Spleen (tissue), 11 donors: Measurements from ENCODE around the gene MS4A4E. TPM values are rescaled to one million over a fixed set of nuclear protein-coding genes. Genes with fewer than 3 reads are reported as not detected.
"Not testable (repeated sequence)": the region's sequence is repeated elsewhere in the genome, so short reads cannot be mapped to it uniquely, and the experiment has no call there.

Source experiments
- DNase-seq: peaks from one replicate; pipeline ENCODE4 v3.0.0-alpha.2; 2020
- H3K27ac ChIP-seq, 8 donors: fragments of 200-600 bp; sonication (generic) in 7 of 8; 1 replicate in 4 of 8; 2 replicates in 4 of 8; pipeline versions ENCODE4 v1.5.0 to v1.8.0; 2016 to 2021; ENCODE audit warnings: inconsistent platforms in 4 of 8, mild to moderate bottlenecking in 4 of 8, moderate library complexity in 1 of 8
- H3K27me3 ChIP-seq, 7 donors: fragments of 200-600 bp; sonication (generic) in 6 of 7; replicated peaks in 1 of 7; 1 replicate in 4 of 7; 2 replicates in 3 of 7; pipeline versions ENCODE4 v1.5.0 to v1.8.0; 2016 to 2021; ENCODE audit warnings: inconsistent platforms in 3 of 7, mild to moderate bottlenecking in 1 of 7
- H3K36me3 ChIP-seq, 6 donors: fragments of 200-600 bp; sonication (generic) in 5 of 6; 1 replicate in 4 of 6; 2 replicates in 2 of 6; pipeline versions ENCODE4 v1.5.0 to v1.8.0; 2016 to 2021; ENCODE audit warnings: inconsistent platforms in 2 of 6
- H3K4me1 ChIP-seq, 6 donors: fragments of 200-600 bp; sonication (generic) in 5 of 6; 1 replicate in 3 of 6; 2 replicates in 3 of 6; pipeline versions ENCODE4 v1.5.0 to v1.8.0; 2016 to 2021; ENCODE audit warnings: inconsistent platforms in 3 of 6
- H3K4me3 ChIP-seq, 8 donors: fragments of 200-600 bp; sonication (generic) in 7 of 8; 1 replicate in 4 of 8; 2 replicates in 4 of 8; pipeline versions ENCODE4 v1.5.0 to v1.8.0; 2016 to 2021; ENCODE audit warnings: inconsistent platforms in 4 of 8, mild to moderate bottlenecking in 4 of 8, moderate library complexity in 2 of 8
- H3K9me3 ChIP-seq, 8 donors: fragments of 200-600 bp; sonication (generic) in 7 of 8; 1 replicate in 4 of 8; 2 replicates in 4 of 8; pipeline versions ENCODE4 v1.5.0 to v1.8.0; 2016 to 2021; ENCODE audit warnings: inconsistent platforms in 4 of 8
- POLR2A ChIP-seq, 3 donors: fragments of 450-650 bp; IDR thresholded peaks; one replicate each; pipeline ENCODE4 v1.5.1; 2017; ENCODE audit warnings: antibody characterized with exemption in 3 of 3, mild to moderate bottlenecking in 1 of 3
- POLR2AphosphoS5 ChIP-seq, 3 donors: sonication (generic); formaldehyde crosslinking; IDR thresholded peaks; one replicate each; pipeline ENCODE4 v1.5.1; 2017; ENCODE audit warnings: antibody characterized with exemption in 3 of 3
- WGBS, 5 donors: extraction: QIAGEN DNeasy Blood & Tissue Kit in 3 of 5; methylation state at CpG; one replicate each; pipeline versions ENCODE4 v1.1.5 to v1.1.7; 2013 to 2018; 5-methylcytosine and 5-hydroxymethylcytosine counted together
- intact Hi-C: fragments of 100-400 bp; cut with DNase I; formaldehyde crosslinking; loops from one replicate; pipeline ENCODE4 v1.15.0; 2023; ENCODE audit warnings: low total_unique reads
- microRNA-seq, 3 donors: library from miRNA; unstranded; fragments of <30 nt; microRNA quantifications; one replicate each; pipeline versions ENCODE4 to v1.1.0, GENCODE V29; 2019 to 2020
- polyA plus RNA-seq, 3 donors: library from polyadenylated mRNA; stranded (reverse); fragments of 200-250 nt; gene quantifications; one replicate each; pipeline ENCODE4 v1.2.1, GENCODE V29; 2013
- small RNA-seq, 4 donors: library from RNA; depleted of rRNA; stranded (forward); fragments of <200 nt; gene quantifications; one replicate each; pipeline ENCODE3, GENCODE V24; 2016
- total RNA-seq, 7 donors: library from RNA; depleted of rRNA in 3 of 7; stranded (reverse); fragments of >200 nt in 3 of 7; fragmentation: NEBNext Ultra II Directional in 4 of 7; extraction: Animal tissue kit (Norgen Biotek cat#: 25700) in 4 of 7; gene quantifications; one replicate each; pipeline versions ENCODE4 v1.1.0 to v1.2.1, GENCODE V29; 2016 to 2021
- TF ChIP-seq, protein P1 (sequence below), 11 experiments: fragments of 200-600 bp in 7 of 11; fragments of 450-650 bp in 4 of 11; sonication (generic) in 4 of 11; IDR thresholded peaks in 8 of 11; conservative IDR thresholded peaks in 3 of 11; 1 replicate in 7 of 11; 2 replicates in 4 of 11; pipeline versions ENCODE4 v1.4.0 to v1.8.0; 2016 to 2021; ENCODE audit warnings: antibody characterized with exemption in 11 of 11, inconsistent platforms in 4 of 11, mild to moderate bottlenecking in 1 of 11
- donor health status: healthy with polysubstance abuse.
- donor health status: DM: no; HTN: no; CAD: no; lungs with moderate emphysema.
- donor health status: DM: no; HTN: no; CAD: no.
- donor health status: Bipolar disorder and iron deficiency.
- donor health status: healthy.
- donor health status: DM: no; HTN: no; CAD: no.
- donor health status: DM: yes; HTN: yes; CAD: no.

Gene MS4A4E
- total and polyA plus RNA-seq, 10 donors = 1.9 to 25.4 (median 7.7) TPM

DNA sequence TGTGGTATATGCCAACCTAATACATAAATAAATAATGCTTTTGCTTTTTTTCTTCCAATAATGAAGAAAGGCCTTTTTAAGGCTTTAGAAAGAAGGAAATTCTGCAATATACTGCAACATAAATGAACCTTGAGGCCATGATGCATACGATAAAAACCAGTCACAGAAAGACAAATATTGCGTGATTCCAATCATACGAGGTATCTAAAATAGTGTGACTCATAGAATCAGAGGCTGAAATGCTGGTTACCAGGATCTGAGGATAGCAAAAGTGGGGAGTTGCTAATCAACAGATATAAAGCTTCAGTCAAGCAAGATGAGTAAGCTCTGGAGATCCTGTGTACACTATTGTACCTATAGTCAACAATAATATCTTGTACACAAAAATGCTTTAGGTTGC, 84.3 kb downstream of the MS4A4E start:
- WGBS, 5 donors = 56 to 88% (median 70%) methylated on average over 3 of the region's 3 CpGs

DNA sequence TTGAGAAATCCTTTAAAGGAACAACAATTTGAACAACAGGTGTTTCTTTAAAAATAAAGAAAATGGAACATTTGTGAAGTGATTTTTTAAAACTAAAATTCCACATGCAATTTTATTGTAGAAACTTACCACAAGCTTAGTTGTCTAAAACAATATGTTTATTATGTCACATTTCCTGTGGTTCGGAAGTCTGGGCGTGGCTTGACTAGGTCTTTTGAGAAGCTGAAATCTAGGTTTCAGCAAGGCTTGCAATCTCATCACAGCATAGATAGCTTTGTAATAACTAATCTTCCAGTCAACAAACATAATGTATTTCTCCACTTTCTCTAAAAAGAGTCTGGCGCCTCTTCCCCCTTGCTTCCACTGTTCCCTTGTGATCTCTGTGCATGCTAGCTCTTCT, 87.0 kb downstream of the MS4A4E start:
- Histone ChIP-seq H3K36me3 (no peaks in the 10 kb centered on the region), H3K4me1 (peaks cover 0 to 9% (median 0%) of the 10 kb centered on the region in 6 donors), H3K9me3 (no peaks in the 10 kb centered on the region), H3K27me3 (no peaks in the 10 kb centered on the region), H3K4me3 (no peak overlapping the region), H3K27ac (peak overlapping the region in 1 of 8 donors; percentile 9)
- 39 to 48% (median 46%) methylated on average over 3 of the region's 3 CpGs for WGBS, 5 donors
- TF ChIP-seq POLR2AphosphoS5 (IDR thresholded peaks at IDR 0.05) = no peak
- no peak for TF ChIP-seq POLR2A (IDR thresholded peaks at IDR 0.05)
- TF ChIP-seq, protein P1, sequence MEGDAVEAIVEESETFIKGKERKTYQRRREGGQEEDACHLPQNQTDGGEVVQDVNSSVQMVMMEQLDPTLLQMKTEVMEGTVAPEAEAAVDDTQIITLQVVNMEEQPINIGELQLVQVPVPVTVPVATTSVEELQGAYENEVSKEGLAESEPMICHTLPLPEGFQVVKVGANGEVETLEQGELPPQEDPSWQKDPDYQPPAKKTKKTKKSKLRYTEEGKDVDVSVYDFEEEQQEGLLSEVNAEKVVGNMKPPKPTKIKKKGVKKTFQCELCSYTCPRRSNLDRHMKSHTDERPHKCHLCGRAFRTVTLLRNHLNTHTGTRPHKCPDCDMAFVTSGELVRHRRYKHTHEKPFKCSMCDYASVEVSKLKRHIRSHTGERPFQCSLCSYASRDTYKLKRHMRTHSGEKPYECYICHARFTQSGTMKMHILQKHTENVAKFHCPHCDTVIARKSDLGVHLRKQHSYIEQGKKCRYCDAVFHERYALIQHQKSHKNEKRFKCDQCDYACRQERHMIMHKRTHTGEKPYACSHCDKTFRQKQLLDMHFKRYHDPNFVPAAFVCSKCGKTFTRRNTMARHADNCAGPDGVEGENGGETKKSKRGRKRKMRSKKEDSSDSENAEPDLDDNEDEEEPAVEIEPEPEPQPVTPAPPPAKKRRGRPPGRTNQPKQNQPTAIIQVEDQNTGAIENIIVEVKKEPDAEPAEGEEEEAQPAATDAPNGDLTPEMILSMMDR (IDR thresholded peaks at IDR 0.05 in 8 of 11, conservative IDR thresholded peaks at IDR 0.05 in 3 of 11) = no peak
- intact Hi-C loops = no loop called here
- no peak for DNase-seq

More for the DNA sequence above, 84.3 kb downstream of the MS4A4E start:
- DNase-seq = no peak
- no peak overlapping the region for H3K4me3 ChIP-seq
- no peak for TF ChIP-seq POLR2AphosphoS5 (IDR thresholded peaks at IDR 0.05)
- no peak overlapping the region for H3K27ac ChIP-seq
- H3K9me3 ChIP-seq = no peaks in the 10 kb centered on the region
- no peaks in the 10 kb centered on the region for H3K36me3 ChIP-seq
- H3K27me3 ChIP-seq = no peaks in the 10 kb centered on the region
- intact Hi-C loops = no loop called here
- H3K4me1 ChIP-seq = peaks cover 0 to 9% (median 0%) of the 10 kb centered on the region in 6 donors

DNA sequence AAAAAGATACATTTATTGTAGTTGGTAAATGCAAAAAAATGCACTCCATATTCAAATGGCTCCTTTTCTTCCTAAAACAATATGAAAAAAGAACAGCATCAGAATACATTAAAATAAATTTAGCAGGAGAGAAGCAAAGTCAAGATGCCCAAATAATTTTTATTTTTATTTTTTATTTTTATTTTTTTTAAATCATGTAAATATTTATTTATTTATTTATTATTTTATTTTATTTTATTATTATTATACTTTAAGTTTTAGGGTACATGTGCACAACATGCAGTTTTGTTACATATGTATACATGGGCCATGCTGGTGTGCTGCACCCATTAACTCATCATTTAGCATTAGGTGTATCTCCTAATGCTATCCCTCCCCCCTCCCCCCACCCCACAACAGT, 90.2 kb downstream of the MS4A4E start:
- not testable (repeated sequence) for H3K9me3 ChIP-seq

DNA sequence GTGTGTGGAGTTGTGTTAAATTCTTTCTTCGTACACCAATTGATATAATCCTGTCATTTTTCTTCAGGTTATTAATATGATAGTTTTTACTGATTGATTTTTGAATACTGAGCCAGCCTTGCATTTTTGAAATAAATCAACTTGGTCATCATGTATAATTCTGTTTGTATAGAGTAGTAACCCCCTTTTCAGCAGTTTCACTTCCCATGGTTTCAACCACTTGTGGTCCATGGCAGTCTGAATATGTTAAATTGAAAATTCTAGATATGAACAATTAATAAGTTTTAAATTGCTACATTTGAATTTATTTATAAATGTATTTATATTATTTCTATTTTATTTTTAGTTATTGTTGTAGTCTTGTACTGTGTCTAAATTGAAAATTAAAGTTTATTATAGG, 92.7 kb downstream of the MS4A4E start:
- no peaks in the 10 kb centered on the region for H3K9me3 ChIP-seq
- no peak overlapping the region for H3K27ac ChIP-seq
- no peaks in the 10 kb centered on the region for H3K4me1 ChIP-seq
- no peak for DNase-seq
- H3K27me3 ChIP-seq = no peaks in the 10 kb centered on the region
- H3K36me3 ChIP-seq = no peaks in the 10 kb centered on the region
- TF ChIP-seq, protein P1 (IDR thresholded peaks at IDR 0.05 in 8 of 11, conservative IDR thresholded peaks at IDR 0.05 in 3 of 11) = no peak
- TF ChIP-seq POLR2AphosphoS5 (IDR thresholded peaks at IDR 0.05) = no peak
- TF ChIP-seq POLR2A (IDR thresholded peaks at IDR 0.05) = no peak
- no peak overlapping the region for H3K4me3 ChIP-seq
- intact Hi-C loops = no loop called here
- 82 to 92% (median 88%) methylated on average over 1 of the region's 1 CpG for WGBS, 5 donors

More for the DNA sequence above, 90.2 kb downstream of the MS4A4E start:
- H3K4me3 ChIP-seq, H3K36me3 ChIP-seq, H3K27ac ChIP-seq, H3K4me1 ChIP-seq, H3K27me3 ChIP-seq, intact Hi-C loops, DNase-seq: not testable (repeated sequence)

Small RNAs within 50 kb of the gene (microRNA-seq; reads per million reads assigned to microRNA genes)
- 2.0 to 3.6 (median 2.8) reads per million in 3 donors for gene MIR6503

Small RNAs within 50 kb of the gene (small RNA-seq; reads per million reads assigned to genes)
- 0.58 to 1.9 (median 1.3) reads per million in 4 donors for gene MIR6503

Other genes with a start within 250 kb of the MS4A4E start
- gene OOSP4B, start 226.0 kb downstream of the MS4A4E start, total RNA-seq = not detected
- gene OOSP4B, start 226.0 kb downstream of the MS4A4E start, polyA plus RNA-seq = not detected
- gene OOSP2, start 202.7 kb downstream of the MS4A4E start, total RNA-seq = not detected
- not detected for gene OOSP2, start 202.7 kb downstream of the MS4A4E start, polyA plus RNA-seq
- gene MS4A3, start 186.5 kb downstream of the MS4A4E start, total RNA-seq = 10 to 100 TPM in 2 of 7 donors, 1 to 10 TPM in 5; 1.0 to 31.6 (median 6.1) TPM
- gene MS4A3, start 186.5 kb downstream of the MS4A4E start, polyA plus RNA-seq = 1 to 10 TPM in 1 of 3 donors, under 1 TPM in 2; 0.27 to 2.5 (median 0.61) TPM
- under 1 TPM in 4 of 7 donors, not detected in 3; 0.50 to 0.91 (median 0.69) TPM for gene MS4A2, start 154.5 kb downstream of the MS4A4E start, total RNA-seq
- gene MS4A2, start 154.5 kb downstream of the MS4A4E start, polyA plus RNA-seq = under 1 TPM in 1 of 3 donors, not detected in 2; 0.03 TPM
- gene MS4A6A, start 60.1 kb downstream of the MS4A4E start, total RNA-seq = 100 to 1,000 TPM; 109 to 560 (median 309) TPM
- 100 to 1,000 TPM; 121 to 197 (median 176) TPM for gene MS4A6A, start 60.1 kb downstream of the MS4A4E start, polyA plus RNA-seq
- gene MS4A4A, start 37.5 kb upstream of the MS4A4E start, total RNA-seq = 100 to 1,000 TPM in 3 of 7 donors, 10 to 100 TPM in 4; 28.2 to 130 (median 85.5) TPM
- 10 to 100 TPM; 24.3 to 48.7 (median 26.1) TPM for gene MS4A4A, start 37.5 kb upstream of the MS4A4E start, polyA plus RNA-seq
- gene MS4A6E, start 84.1 kb upstream of the MS4A4E start, total RNA-seq = 100 to 1,000 TPM in 1 of 7 donors, 1 to 10 TPM in 4, under 1 TPM in 1, not detected in 1; 0.95 to 128 (median 4.7) TPM
- 10 to 100 TPM in 1 of 3 donors, 1 to 10 TPM in 1, under 1 TPM in 1; 0.65 to 10.5 (median 7.2) TPM for gene MS4A6E, start 84.1 kb upstream of the MS4A4E start, polyA plus RNA-seq
- 100 to 1,000 TPM; 246 to 652 (median 397) TPM for gene MS4A7, start 135.4 kb upstream of the MS4A4E start, total RNA-seq
- gene MS4A7, start 135.4 kb upstream of the MS4A4E start, polyA plus RNA-seq = 10 to 100 TPM; 41.8 to 91.3 (median 78.7) TPM
- 10 to 100 TPM in 2 of 7 donors, 1 to 10 TPM in 5; 2.6 to 18.0 (median 6.3) TPM for gene MS4A14, start 153.3 kb upstream of the MS4A4E start, total RNA-seq
- 1 to 10 TPM; 1.0 to 5.3 (median 2.4) TPM for gene MS4A14, start 153.3 kb upstream of the MS4A4E start, polyA plus RNA-seq
- not detected for gene MS4A5, start 186.4 kb upstream of the MS4A4E start, total RNA-seq
- not detected for gene MS4A5, start 186.4 kb upstream of the MS4A4E start, polyA plus RNA-seq
- 100 to 1,000 TPM; 237 to 532 (median 344) TPM for gene MS4A1, start 212.7 kb upstream of the MS4A4E start, total RNA-seq
- 1,000 to 10,000 TPM in 1 of 3 donors, 100 to 1,000 TPM in 2; 575 to 1,116 (median 717) TPM for gene MS4A1, start 212.7 kb upstream of the MS4A4E start, polyA plus RNA-seq
- not detected for gene MS4A12, start 249.6 kb upstream of the MS4A4E start, total RNA-seq
- gene MS4A12, start 249.6 kb upstream of the MS4A4E start, polyA plus RNA-seq = under 1 TPM in 1 of 3 donors, not detected in 2; 0.10 TPM